ENCODE measurements around the gene PRDM16. TPM values are rescaled to one million over a fixed set of nuclear protein-coding genes. Genes with fewer than 3 reads are reported as not detected.

PRDM16 gene
- total RNA-seq, 4 donors from 2014 or later: 0.41 to 0.95 TPM; not detected in 2

DNA sequence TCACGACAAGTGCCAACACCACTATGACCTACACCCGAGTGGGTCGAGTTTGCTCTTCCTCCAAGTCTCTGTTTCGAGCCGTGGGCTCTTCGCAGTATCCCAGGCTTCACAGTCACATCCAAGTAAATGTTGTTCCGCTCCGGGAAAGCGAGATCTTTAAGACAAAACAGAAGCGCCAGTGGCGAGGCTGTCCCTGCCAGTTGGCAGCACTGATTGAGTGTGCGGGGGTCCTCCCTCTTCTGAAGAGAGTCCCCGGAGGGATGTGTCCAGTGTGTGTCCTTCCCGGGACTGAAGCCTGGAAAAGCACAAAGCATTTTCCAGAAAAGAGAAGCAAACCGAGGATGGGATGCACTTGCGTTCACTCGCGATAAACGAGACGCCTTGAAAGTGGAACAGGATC lies 158.9 kb downstream of the PRDM16 start:
- H3K36me3 ChIP-seq: no peaks in the 10 kb centered on the region
- H3K9me3 ChIP-seq: no peaks in the 10 kb centered on the region
- WGBS, 2 donors (ENCODE audit: low coverage in 1 of 2): 87 to 91% methylated on average over 7 to 20 of the region's 20 CpGs
- peaks cover 11% of the 10 kb centered on the region for H3K27me3 ChIP-seq
- TF ChIP-seq POLR2A (IDR thresholded peaks at IDR 0.05) (no peak), POLR2AphosphoS5 (IDR thresholded peaks at IDR 0.05) (no peak), EP300 (IDR thresholded peaks at IDR 0.05; ENCODE audit: low read depth) (no peak)
- TF ChIP-seq, protein P1, sequence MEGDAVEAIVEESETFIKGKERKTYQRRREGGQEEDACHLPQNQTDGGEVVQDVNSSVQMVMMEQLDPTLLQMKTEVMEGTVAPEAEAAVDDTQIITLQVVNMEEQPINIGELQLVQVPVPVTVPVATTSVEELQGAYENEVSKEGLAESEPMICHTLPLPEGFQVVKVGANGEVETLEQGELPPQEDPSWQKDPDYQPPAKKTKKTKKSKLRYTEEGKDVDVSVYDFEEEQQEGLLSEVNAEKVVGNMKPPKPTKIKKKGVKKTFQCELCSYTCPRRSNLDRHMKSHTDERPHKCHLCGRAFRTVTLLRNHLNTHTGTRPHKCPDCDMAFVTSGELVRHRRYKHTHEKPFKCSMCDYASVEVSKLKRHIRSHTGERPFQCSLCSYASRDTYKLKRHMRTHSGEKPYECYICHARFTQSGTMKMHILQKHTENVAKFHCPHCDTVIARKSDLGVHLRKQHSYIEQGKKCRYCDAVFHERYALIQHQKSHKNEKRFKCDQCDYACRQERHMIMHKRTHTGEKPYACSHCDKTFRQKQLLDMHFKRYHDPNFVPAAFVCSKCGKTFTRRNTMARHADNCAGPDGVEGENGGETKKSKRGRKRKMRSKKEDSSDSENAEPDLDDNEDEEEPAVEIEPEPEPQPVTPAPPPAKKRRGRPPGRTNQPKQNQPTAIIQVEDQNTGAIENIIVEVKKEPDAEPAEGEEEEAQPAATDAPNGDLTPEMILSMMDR (IDR thresholded peaks at IDR 0.05): no peak
- H3K4me3 ChIP-seq: no peak overlapping the region
- H3K4me1 ChIP-seq: peaks cover 0 to 4% (median 0%) of the 10 kb centered on the region in 4 donors
- no peak overlapping the region for H3K27ac ChIP-seq
- DNase-seq: no peak
- intact Hi-C loops (cut with DNase I; ENCODE audit: low total_unique reads) (no loop called here), in situ Hi-C loops (cut with MboI; ENCODE audit: low pct_ligation_motif_present in 1 of 4, low pct_unique_long_range_greater_than_20kb in 1 of 4, low sequenced_read_pairs in 3 of 4) (no loop called here)

DNA sequence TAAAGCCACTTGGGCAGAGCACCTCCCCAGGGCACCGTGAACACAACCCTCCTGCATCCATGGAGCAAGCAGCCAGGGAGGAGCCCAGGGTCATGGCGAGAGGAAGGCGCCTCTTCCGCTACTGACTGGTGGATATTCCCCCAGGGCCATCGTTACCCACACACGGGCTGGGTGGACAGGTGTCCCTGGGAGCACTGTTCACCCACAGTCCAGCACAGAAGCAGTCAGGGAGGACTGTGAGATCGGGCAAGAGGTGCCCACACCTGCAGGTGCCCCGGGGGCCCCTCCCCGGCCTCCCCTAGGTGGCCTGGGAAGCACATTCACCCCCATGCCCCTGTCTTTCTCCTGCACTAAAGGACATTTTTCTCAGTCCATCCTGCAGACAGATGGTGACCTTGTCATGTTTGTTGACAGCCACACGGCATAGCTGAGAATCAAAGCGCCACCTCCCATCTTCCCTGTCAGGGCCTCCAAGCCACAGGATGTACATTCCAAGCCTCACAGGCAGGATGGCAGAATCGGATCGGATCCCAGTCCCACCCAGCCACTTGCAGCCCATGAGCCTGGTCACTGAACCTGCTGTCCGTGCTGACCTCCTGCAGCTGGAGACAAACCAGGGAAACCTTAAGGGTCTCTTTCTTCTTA lies 160.2 kb downstream of the PRDM16 start:
- H3K27ac ChIP-seq: no peak overlapping the region
- intact Hi-C loops (cut with DNase I; ENCODE audit: low total_unique reads) (no loop called here), in situ Hi-C loops (cut with MboI; ENCODE audit: low pct_ligation_motif_present in 1 of 4, low pct_unique_long_range_greater_than_20kb in 1 of 4, low sequenced_read_pairs in 3 of 4) (no loop called here)
- H3K4me1 ChIP-seq: no peaks in the 10 kb centered on the region
- no peak overlapping the region for H3K4me3 ChIP-seq
- 60 to 81% methylated on average over 1 to 14 of the region's 14 CpGs for WGBS, 2 donors (ENCODE audit: low coverage in 1 of 2)
- H3K27me3 ChIP-seq: peaks cover 11% of the 10 kb centered on the region
- no peaks in the 10 kb centered on the region for H3K9me3 ChIP-seq
- H3K36me3 ChIP-seq: no peaks in the 10 kb centered on the region
- TF ChIP-seq, protein P1 (IDR thresholded peaks at IDR 0.05): no peak
- TF ChIP-seq EP300 (IDR thresholded peaks at IDR 0.05; ENCODE audit: low read depth) (no peak), POLR2AphosphoS5 (IDR thresholded peaks at IDR 0.05) (no peak), POLR2A (IDR thresholded peaks at IDR 0.05) (no peak)
- DNase-seq: no peak

DNA sequence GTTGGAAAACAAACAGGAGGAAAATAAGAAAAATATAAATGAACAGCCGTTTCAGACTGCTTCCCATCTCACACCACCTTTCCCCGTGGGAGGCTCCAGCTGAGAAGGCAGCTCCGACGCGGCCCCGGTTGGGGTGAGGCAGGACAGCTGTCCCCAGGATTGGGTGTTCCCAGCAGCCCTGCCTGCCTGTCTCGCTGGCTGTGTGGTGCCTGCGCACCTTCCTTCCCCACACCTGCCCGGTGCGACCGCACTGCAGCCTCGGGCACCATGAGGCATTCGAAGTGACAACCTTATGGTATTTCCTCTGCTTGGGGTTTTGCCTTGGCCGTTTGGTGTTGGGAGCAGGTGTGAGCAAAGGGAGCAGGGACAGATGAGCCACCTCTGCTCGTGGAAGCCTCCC lies 161.6 kb downstream of the PRDM16 start:
- in situ Hi-C loops (cut with MboI; ENCODE audit: low pct_ligation_motif_present in 1 of 4, low pct_unique_long_range_greater_than_20kb in 1 of 4, low sequenced_read_pairs in 3 of 4): no loop called here
- no peaks in the 10 kb centered on the region for H3K4me1 ChIP-seq
- 82% methylated on average over 15 of the region's 15 CpGs; no CpG with 5 or more reads in 1 of the 2 donors for WGBS, 2 donors (ENCODE audit: low coverage in 1 of 2)

DNA sequence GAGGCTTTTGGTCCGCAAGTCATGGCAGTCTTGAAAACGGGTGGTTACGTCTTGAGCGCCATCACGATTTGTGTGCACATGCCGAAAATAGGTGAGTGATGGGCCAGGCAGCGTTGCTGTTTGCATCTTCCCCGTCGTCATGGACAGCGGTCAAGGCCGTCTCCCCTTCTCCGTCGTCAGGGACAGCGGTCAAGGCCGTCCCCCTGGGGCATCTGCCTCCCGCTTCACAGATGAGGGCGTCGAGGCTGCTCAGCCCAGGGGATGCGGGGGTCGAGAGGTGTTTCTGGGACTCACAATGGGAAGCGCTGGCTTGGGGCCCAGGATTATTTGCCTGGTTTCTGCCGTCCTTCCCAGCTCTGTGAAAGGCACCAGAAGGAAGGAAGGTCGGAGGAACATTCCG lies 162.2 kb downstream of the PRDM16 start:
- Histone ChIP-seq H3K27ac (no peak overlapping the region), H3K9me3 (no peaks in the 10 kb centered on the region), H3K4me1 (no peaks in the 10 kb centered on the region), H3K4me3 (no peak overlapping the region), H3K27me3 (peaks cover 11% of the 10 kb centered on the region), H3K36me3 (no peaks in the 10 kb centered on the region)
- 87 to 92% methylated on average over 4 to 24 of the region's 24 CpGs for WGBS, 2 donors (ENCODE audit: low coverage in 1 of 2)
- TF ChIP-seq EP300 (IDR thresholded peaks at IDR 0.05; ENCODE audit: low read depth): no peak
- TF ChIP-seq POLR2A (IDR thresholded peaks at IDR 0.05): no peak
- TF ChIP-seq, protein P1 (IDR thresholded peaks at IDR 0.05): no peak
- in situ Hi-C loops (cut with MboI; ENCODE audit: low pct_ligation_motif_present in 1 of 4, low pct_unique_long_range_greater_than_20kb in 1 of 4, low sequenced_read_pairs in 3 of 4) (no loop called here), intact Hi-C loops (cut with DNase I; ENCODE audit: low total_unique reads) (no loop called here)
- DNase-seq: no peak

More for the DNA sequence above, 161.6 kb downstream of the PRDM16 start:
- DNase-seq: no peak
- no peak for TF ChIP-seq POLR2AphosphoS5 (IDR thresholded peaks at IDR 0.05)
- no peak for TF ChIP-seq POLR2A (IDR thresholded peaks at IDR 0.05)
- TF ChIP-seq EP300 (IDR thresholded peaks at IDR 0.05; ENCODE audit: low read depth): no peak
- TF ChIP-seq, protein P1 (IDR thresholded peaks at IDR 0.05): no peak
- H3K27me3 ChIP-seq: peaks cover 11% of the 10 kb centered on the region
- H3K27ac ChIP-seq: no peak overlapping the region
- no peaks in the 10 kb centered on the region for H3K9me3 ChIP-seq
- no peaks in the 10 kb centered on the region for H3K36me3 ChIP-seq
- intact Hi-C loops (cut with DNase I; ENCODE audit: low total_unique reads): no loop called here
- no peak overlapping the region for H3K4me3 ChIP-seq
